ENCODE measurements around the gene SYNC. TPM values are rescaled to one million over a fixed set of nuclear protein-coding genes. Genes with fewer than 3 reads are reported as not detected.

Gene SYNC
- total and polyA plus RNA-seq, 2 experiments from 2014 or later = not detected

DNA sequence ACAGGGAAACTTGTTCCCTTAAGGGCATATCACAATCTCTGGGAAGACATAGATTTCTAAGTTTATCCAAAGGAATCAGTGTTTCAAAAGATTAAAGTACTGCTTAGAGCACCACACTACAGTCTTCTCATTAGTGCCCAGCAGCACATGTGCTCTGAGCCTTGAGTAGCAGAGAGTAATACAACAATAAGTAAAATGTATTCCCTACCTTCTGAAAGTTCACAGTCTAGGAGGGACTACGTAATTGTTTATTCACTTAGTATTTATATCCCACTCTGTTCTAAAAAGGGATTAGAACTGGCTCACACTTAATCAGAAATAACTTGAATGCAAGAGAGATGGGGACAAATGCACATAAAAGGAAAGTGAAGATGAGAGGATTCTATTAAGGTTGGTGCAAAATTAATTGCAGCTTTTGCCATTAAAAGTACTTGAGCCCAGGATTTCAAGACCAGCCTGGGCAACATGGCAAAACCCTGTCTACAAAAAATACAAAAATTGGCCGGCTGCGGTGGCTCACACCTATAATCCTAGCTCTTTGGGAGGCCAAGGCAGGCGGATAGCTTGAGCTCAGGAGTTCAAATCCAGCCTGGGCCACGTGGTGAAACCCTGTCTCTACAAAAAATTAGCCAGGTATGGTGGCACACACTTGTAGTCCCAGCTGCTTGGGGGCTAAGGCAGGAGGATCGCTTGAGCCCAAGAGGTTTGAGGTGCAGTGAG, 9.0 kb downstream of the SYNC start:
- ATAC-seq = no peak
- H3K4me2 ChIP-seq = no peak overlapping the region
- H3K9me2 ChIP-seq (ENCODE audit: insufficient read depth) = 0 out of 2 replicates have a peak, but pooled peaks cover 3% of the 10 kb centered on the region
- no peaks in the 10 kb centered on the region for H3K36me3 ChIP-seq (ENCODE audit: insufficient read depth)
- H3K27ac Mint-ChIP-seq = no peak overlapping the region
- H4K20me1 ChIP-seq (replicated peaks; ENCODE audit: insufficient read depth) = no peaks in the 10 kb centered on the region; the same call in 1 of the 2 replicates
- H3K4me1 Mint-ChIP-seq = peaks cover 3% of the 10 kb centered on the region; the same call in 2 of the 3 replicates
- H3K79me2 ChIP-seq (replicated peaks; ENCODE audit: insufficient read depth) = no peaks in the 10 kb centered on the region
- H3K36me3 Mint-ChIP-seq (ENCODE audit: low read depth) = no peaks in the 10 kb centered on the region
- DNase-seq (ENCODE audit: low spot score) = no peak
- H3F3A ChIP-seq (replicated peaks; ENCODE audit: low read depth) = no peaks in the 10 kb centered on the region
- H3K9me3 Mint-ChIP-seq = no peaks in the 10 kb centered on the region
- no peak overlapping the region for H2AFZ ChIP-seq
- TF ChIP-seq, protein P1, sequence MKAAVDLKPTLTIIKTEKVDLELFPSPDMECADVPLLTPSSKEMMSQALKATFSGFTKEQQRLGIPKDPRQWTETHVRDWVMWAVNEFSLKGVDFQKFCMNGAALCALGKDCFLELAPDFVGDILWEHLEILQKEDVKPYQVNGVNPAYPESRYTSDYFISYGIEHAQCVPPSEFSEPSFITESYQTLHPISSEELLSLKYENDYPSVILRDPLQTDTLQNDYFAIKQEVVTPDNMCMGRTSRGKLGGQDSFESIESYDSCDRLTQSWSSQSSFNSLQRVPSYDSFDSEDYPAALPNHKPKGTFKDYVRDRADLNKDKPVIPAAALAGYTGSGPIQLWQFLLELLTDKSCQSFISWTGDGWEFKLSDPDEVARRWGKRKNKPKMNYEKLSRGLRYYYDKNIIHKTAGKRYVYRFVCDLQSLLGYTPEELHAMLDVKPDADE (IDR thresholded peaks at IDR 0.05) = no peak
- TF ChIP-seq EZH2phosphoT487 (IDR thresholded peaks at IDR 0.05; ENCODE audit: unreplicated experiment) (no peak), STAT1 (IDR thresholded peaks at IDR 0.05; ENCODE audit: unreplicated experiment) (no peak), NANOG (IDR thresholded peaks at IDR 0.05; ENCODE audit: borderline replicate concordance) (no peak), ZNF114 (CRISPR knock-in tag; IDR thresholded peaks at IDR 0.05) (no peak), EZH2 (IDR thresholded peaks at IDR 0.05; ENCODE audit: low read depth, unreplicated experiment) (no peak), ZNF331 (CRISPR knock-in tag; IDR thresholded peaks at IDR 0.05; ENCODE audit: low read depth) (no peak), POLR2AphosphoS5 (IDR thresholded peaks at IDR 0.05; ENCODE audit: low read depth) (no peak), CREB1 (CRISPR knock-in tag; IDR thresholded peaks at IDR 0.05; ENCODE audit: low read depth) (no peak), JUNB (IDR thresholded peaks at IDR 0.05; ENCODE audit: unreplicated experiment) (no peak)
- TF ChIP-seq, protein P2, sequence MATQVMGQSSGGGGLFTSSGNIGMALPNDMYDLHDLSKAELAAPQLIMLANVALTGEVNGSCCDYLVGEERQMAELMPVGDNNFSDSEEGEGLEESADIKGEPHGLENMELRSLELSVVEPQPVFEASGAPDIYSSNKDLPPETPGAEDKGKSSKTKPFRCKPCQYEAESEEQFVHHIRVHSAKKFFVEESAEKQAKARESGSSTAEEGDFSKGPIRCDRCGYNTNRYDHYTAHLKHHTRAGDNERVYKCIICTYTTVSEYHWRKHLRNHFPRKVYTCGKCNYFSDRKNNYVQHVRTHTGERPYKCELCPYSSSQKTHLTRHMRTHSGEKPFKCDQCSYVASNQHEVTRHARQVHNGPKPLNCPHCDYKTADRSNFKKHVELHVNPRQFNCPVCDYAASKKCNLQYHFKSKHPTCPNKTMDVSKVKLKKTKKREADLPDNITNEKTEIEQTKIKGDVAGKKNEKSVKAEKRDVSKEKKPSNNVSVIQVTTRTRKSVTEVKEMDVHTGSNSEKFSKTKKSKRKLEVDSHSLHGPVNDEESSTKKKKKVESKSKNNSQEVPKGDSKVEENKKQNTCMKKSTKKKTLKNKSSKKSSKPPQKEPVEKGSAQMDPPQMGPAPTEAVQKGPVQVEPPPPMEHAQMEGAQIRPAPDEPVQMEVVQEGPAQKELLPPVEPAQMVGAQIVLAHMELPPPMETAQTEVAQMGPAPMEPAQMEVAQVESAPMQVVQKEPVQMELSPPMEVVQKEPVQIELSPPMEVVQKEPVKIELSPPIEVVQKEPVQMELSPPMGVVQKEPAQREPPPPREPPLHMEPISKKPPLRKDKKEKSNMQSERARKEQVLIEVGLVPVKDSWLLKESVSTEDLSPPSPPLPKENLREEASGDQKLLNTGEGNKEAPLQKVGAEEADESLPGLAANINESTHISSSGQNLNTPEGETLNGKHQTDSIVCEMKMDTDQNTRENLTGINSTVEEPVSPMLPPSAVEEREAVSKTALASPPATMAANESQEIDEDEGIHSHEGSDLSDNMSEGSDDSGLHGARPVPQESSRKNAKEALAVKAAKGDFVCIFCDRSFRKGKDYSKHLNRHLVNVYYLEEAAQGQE (IDR thresholded peaks at IDR 0.05; ENCODE audit: unreplicated experiment) = no peak
- TF ChIP-seq, protein P3, sequence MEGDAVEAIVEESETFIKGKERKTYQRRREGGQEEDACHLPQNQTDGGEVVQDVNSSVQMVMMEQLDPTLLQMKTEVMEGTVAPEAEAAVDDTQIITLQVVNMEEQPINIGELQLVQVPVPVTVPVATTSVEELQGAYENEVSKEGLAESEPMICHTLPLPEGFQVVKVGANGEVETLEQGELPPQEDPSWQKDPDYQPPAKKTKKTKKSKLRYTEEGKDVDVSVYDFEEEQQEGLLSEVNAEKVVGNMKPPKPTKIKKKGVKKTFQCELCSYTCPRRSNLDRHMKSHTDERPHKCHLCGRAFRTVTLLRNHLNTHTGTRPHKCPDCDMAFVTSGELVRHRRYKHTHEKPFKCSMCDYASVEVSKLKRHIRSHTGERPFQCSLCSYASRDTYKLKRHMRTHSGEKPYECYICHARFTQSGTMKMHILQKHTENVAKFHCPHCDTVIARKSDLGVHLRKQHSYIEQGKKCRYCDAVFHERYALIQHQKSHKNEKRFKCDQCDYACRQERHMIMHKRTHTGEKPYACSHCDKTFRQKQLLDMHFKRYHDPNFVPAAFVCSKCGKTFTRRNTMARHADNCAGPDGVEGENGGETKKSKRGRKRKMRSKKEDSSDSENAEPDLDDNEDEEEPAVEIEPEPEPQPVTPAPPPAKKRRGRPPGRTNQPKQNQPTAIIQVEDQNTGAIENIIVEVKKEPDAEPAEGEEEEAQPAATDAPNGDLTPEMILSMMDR (conservative IDR thresholded peaks at IDR 0.05; ENCODE audit: low read depth in 2 of 2) = no peak
- TF ChIP-seq, protein P4, sequence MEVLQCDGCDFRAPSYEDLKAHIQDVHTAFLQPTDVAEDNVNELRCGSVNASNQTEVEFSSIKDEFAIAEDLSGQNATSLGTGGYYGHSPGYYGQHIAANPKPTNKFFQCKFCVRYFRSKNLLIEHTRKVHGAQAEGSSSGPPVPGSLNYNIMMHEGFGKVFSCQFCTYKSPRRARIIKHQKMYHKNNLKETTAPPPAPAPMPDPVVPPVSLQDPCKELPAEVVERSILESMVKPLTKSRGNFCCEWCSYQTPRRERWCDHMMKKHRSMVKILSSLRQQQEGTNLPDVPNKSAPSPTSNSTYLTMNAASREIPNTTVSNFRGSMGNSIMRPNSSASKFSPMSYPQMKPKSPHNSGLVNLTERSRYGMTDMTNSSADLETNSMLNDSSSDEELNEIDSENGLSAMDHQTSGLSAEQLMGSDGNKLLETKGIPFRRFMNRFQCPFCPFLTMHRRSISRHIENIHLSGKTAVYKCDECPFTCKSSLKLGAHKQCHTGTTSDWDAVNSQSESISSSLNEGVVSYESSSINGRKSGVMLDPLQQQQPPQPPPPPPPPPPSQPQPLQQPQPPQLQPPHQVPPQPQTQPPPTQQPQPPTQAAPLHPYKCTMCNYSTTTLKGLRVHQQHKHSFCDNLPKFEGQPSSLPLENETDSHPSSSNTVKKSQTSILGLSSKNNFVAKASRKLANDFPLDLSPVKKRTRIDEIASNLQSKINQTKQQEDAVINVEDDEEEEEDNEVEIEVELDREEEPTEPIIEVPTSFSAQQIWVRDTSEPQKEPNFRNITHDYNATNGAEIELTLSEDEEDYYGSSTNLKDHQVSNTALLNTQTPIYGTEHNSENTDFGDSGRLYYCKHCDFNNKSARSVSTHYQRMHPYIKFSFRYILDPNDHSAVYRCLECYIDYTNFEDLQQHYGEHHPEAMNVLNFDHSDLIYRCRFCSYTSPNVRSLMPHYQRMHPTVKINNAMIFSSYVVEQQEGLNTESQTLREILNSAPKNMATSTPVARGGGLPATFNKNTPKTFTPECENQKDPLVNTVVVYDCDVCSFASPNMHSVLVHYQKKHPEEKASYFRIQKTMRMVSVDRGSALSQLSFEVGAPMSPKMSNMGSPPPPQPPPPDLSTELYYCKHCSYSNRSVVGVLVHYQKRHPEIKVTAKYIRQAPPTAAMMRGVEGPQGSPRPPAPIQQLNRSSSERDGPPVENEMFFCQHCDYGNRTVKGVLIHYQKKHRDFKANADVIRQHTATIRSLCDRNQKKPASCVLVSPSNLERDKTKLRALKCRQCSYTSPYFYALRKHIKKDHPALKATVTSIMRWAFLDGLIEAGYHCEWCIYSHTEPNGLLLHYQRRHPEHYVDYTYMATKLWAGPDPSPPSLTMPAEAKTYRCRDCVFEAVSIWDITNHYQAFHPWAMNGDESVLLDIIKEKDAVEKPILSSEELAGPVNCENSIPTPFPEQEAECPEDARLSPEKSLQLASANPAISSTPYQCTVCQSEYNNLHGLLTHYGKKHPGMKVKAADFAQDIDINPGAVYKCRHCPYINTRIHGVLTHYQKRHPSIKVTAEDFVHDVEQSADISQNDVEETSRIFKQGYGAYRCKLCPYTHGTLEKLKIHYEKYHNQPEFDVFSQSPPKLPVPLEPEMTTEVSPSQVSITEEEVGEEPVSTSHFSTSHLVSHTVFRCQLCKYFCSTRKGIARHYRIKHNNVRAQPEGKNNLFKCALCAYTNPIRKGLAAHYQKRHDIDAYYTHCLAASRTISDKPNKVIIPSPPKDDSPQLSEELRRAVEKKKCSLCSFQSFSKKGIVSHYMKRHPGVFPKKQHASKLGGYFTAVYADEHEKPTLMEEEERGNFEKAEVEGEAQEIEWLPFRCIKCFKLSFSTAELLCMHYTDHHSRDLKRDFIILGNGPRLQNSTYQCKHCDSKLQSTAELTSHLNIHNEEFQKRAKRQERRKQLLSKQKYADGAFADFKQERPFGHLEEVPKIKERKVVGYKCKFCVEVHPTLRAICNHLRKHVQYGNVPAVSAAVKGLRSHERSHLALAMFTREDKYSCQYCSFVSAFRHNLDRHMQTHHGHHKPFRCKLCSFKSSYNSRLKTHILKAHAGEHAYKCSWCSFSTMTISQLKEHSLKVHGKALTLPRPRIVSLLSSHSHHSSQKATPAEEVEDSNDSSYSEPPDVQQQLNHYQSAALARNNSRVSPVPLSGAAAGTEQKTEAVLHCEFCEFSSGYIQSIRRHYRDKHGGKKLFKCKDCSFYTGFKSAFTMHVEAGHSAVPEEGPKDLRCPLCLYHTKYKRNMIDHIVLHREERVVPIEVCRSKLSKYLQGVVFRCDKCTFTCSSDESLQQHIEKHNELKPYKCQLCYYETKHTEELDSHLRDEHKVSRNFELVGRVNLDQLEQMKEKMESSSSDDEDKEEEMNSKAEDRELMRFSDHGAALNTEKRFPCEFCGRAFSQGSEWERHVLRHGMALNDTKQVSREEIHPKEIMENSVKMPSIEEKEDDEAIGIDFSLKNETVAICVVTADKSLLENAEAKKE (CRISPR knock-in tag; IDR thresholded peaks at IDR 0.05) = no peak
- H3K4me1 ChIP-seq (ENCODE audit: insufficient read depth) = no peaks in the 10 kb centered on the region
- H3K4me3 Mint-ChIP-seq = no peak overlapping the region
- H3K27me3 Mint-ChIP-seq (ENCODE audit: insufficient read depth, low read depth, poor library complexity) = peaks cover 15% of the 10 kb centered on the region
- no peaks in the 10 kb centered on the region for H3K27me3 ChIP-seq (ENCODE audit: insufficient read depth)
- no peak overlapping the region for H3K4me3 ChIP-seq
- H3K27ac ChIP-seq (ENCODE audit: low read depth) = no peak overlapping the region
